Activated CD4-positive, alpha-beta T cell treated with anti-CD3 and anti-CD28 coated beads for 24 hours (primary cell): ENCODE data around the gene MGAT3.
"Not testable (repeated sequence)": the region's sequence is repeated elsewhere in the genome, so short reads cannot be mapped to it uniquely, and the experiment has no call there.

Experiments
- DNase-seq, 2 donors: peaks; one replicate each; pipeline ENCODE4 v3.0.0-alpha.2; 2020; ENCODE audit warnings: low read depth in 2 of 2

MGAT3 gene

GRCh38 chr22:39513791-39514190 is 57.0 kb downstream of the MGAT3 start:
- no peak for DNase-seq

- DNase-seq: no peak
Observed at GRCh38 chr22:39514373-39514973, 57.7 kb downstream of the MGAT3 start.

GRCh38 chr22:39515266-39516050 is 58.6 kb downstream of the MGAT3 start:
- no peak for DNase-seq

- DNase-seq: no peak
Observed at GRCh38 chr22:39517470-39517869, 60.7 kb downstream of the MGAT3 start.

GRCh38 chr22:39518144-39518786 is 61.5 kb downstream of the MGAT3 start:
- DNase-seq: no peak

GRCh38 chr22:39518996-39519680 is 62.3 kb downstream of the MGAT3 start:
- DNase-seq: no peak

GRCh38 chr22:39519681-39520225 is 62.9 kb downstream of the MGAT3 start:
- DNase-seq: peak; percentile 92 to 95

GRCh38 chr22:39520226-39521105 is 63.7 kb downstream of the MGAT3 start, which contains the start of gene ATF4:
Gene ATF4, plus strand, starts transcription at chr22:39520562. Its CDS starts 884 bp downstream, at chr22:39521446.
- peak; percentile 83 to 84 for DNase-seq

- DNase-seq: not testable (repeated sequence)
Observed at GRCh38 chr22:39521106-39521885, 64.5 kb downstream of the MGAT3 start.

- DNase-seq: not testable (repeated sequence)
Observed at GRCh38 chr22:39522091-39522490, 65.3 kb downstream of the MGAT3 start.

- DNase-seq: no peak
Observed at GRCh38 chr22:39522567-39523300, 65.9 kb downstream of the MGAT3 start.

GRCh38 chr22:39524089-39524752 is 67.4 kb downstream of the MGAT3 start:
- no peak for DNase-seq

- DNase-seq: no peak
Observed at GRCh38 chr22:39524753-39525657, 68.2 kb downstream of the MGAT3 start.

GRCh38 chr22:39525658-39525975 is 68.8 kb downstream of the MGAT3 start:
- no peak for DNase-seq

GRCh38 chr22:39526736-39527171 is 69.9 kb downstream of the MGAT3 start:
- DNase-seq: no peak

GRCh38 chr22:39527481-39527961 is 70.7 kb downstream of the MGAT3 start:
- no peak for DNase-seq

- no peak for DNase-seq
Observed at GRCh38 chr22:39528080-39528661, 71.4 kb downstream of the MGAT3 start.
